ENCODE results near the gene HS1BP3. TPM values are rescaled to one million over a fixed set of nuclear protein-coding genes. Genes with fewer than 3 reads are reported as not detected.
A peak's percentile ranks its signal among the peaks of the same experiment; 100 is the strongest.

HS1BP3 gene
- total and polyA plus RNA-seq, 2 of the 13 experiments (the other 11 are each of a cell fraction or from before 2014, with no cell fraction given), result 15.2 to 22.0 TPM

DNA sequence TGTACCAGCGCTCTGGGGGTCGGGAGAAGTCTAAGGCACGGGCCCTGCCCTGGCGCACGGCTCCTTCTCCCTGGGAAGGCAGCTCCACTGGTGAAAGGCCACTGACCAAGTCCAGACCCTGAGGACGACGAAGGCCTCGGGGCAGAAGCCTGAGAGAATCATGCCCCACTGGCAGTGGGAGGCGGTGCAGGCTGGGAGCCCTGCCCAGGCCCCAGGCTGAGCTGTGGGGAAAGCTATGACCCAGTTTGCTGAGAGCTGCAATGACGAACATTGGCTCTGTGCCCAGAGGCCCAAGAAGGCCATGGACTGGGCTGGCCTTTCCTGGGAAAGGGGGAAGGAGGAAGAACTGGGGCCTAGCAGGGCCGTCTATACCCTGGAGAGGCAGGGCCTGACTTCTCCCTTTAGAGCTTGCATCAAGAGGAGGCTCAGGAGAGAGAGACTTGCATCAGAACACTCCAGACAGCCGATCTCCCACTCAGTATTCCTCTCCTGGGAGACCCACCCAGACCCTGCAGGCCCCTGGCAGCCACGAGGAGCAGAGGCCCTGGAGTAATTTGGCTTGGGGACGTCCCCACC is 32.9 kb downstream of the HS1BP3 start (continued):
- TF ChIP-seq, protein P1, sequence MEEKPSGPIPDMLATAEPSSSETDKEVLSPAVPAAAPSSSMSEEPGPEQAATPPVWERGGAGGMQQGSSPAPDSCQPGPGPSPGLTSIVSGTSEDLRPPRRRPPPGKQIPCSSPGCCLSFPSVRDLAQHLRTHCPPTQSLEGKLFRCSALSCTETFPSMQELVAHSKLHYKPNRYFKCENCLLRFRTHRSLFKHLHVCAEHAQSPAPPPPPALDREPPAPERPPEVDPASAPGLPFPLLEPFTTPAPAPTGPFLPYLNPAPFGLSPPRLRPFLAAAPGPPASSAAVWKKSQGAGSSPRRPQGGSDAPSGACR (CRISPR knock-in tag; IDR thresholded peaks at IDR 0.05), result no peak
- 0 out of 2 replicates have a peak, but pooled peaks have one; percentile 47 for TF ChIP-seq PHF21A (CRISPR knock-in tag; IDR thresholded peaks at IDR 0.05)
- TF ChIP-seq ZNF275 (CRISPR knock-in tag; IDR thresholded peaks at IDR 0.05; ENCODE audit: borderline replicate concordance), result no peak
- no peak; the same call in 1 of the 2 replicates for TF ChIP-seq MXD3 (CRISPR knock-in tag; IDR thresholded peaks at IDR 0.05)
- TF ChIP-seq ZNF558 (CRISPR knock-in tag; IDR thresholded peaks at IDR 0.05; ENCODE audit: borderline replicate concordance), result no peak
- TF ChIP-seq ATAD3A (CRISPR knock-in tag; IDR thresholded peaks at IDR 0.05), result no peak
- no peak; the same call in 1 of the 2 replicates for TF ChIP-seq CREM (IDR thresholded peaks at IDR 0.05)
- no peak for TF ChIP-seq CREM (CRISPR knock-in tag; IDR thresholded peaks at IDR 0.05)
- no peak; the same call in 1 of the 2 replicates for TF ChIP-seq NCOR1 (IDR thresholded peaks at IDR 0.05; ENCODE audit: borderline replicate concordance, low read length)
- no peak for TF ChIP-seq SRSF1 (optimal IDR thresholded peaks at IDR 0.05; ENCODE audit: low read depth, low read length)
- no peak for TF ChIP-seq DMTF1 (CRISPR knock-in tag; IDR thresholded peaks at IDR 0.05)
- TF ChIP-seq GPN1 (CRISPR knock-in tag; IDR thresholded peaks at IDR 0.05; ENCODE audit: borderline replicate concordance), result no peak
- TF ChIP-seq GATA4 (IDR thresholded peaks at IDR 0.05; ENCODE audit: borderline replicate concordance, low read depth), result no peak
- no peak for TF ChIP-seq ZNF18 (CRISPR knock-in tag; IDR thresholded peaks at IDR 0.05; ENCODE audit: insufficient replicate concordance)
- no peak for TF ChIP-seq TBX3 (IDR thresholded peaks at IDR 0.05; ENCODE audit: borderline replicate concordance)
- TF ChIP-seq ZNF205 (CRISPR knock-in tag; IDR thresholded peaks at IDR 0.05), result no peak
- peak; percentile 71; the same call in 1 of the 2 replicates for TF ChIP-seq ZNF296 (CRISPR knock-in tag; conservative IDR thresholded peaks at IDR 0.05)
- TF ChIP-seq BRCA1 (CRISPR knock-in tag; IDR thresholded peaks at IDR 0.05), result no peak
- TF ChIP-seq ZSCAN31 (CRISPR knock-in tag; IDR thresholded peaks at IDR 0.05; ENCODE audit: low read depth), result peak; percentile 64; the same call in 1 of the 2 replicates
- TF ChIP-seq ZNF7 (CRISPR knock-in tag; IDR thresholded peaks at IDR 0.05), result no peak
- peak; percentile 78 for TF ChIP-seq KAT8 (CRISPR knock-in tag; IDR thresholded peaks at IDR 0.05)
- TF ChIP-seq NR1H2 (CRISPR knock-in tag; IDR thresholded peaks at IDR 0.05; ENCODE audit: borderline replicate concordance, low read depth), result no peak
- TF ChIP-seq IRF2 (CRISPR knock-in tag; IDR thresholded peaks at IDR 0.05), result peak; percentile 43; the same call in 1 of the 2 replicates
- no peak for TF ChIP-seq PHB2 (IDR thresholded peaks at IDR 0.05; ENCODE audit: partially characterized antibody)
- TF ChIP-seq ELF1 (CRISPR knock-in tag; IDR thresholded peaks at IDR 0.05), result 0 out of 2 replicates have a peak, but pooled peaks have one; percentile 30

Data from HepG2 (cell line).